Measurements from ENCODE around the gene LRRC75B.
"Not testable (repeated sequence)": the region's sequence is repeated elsewhere in the genome, so short reads cannot be mapped to it uniquely, and the experiment has no call there.

Gene LRRC75B

GRCh38 chr22:24621244-24621643 is 28.4 kb upstream of the LRRC75B start:
- H2BK5ac ChIP-seq (ENCODE audit: low read length); H2BK120ac ChIP-seq (ENCODE audit: low read depth, low read length): not testable (repeated sequence)
- WGBS (ENCODE audit: extremely low coverage, insufficient coverage, low lambda C conversion rate), result no CpG with 5 or more reads among the region's 5 CpGs

GRCh38 chr22:24614794-24615193 is 21.9 kb upstream of the LRRC75B start:
- no CpG with 5 or more reads among the region's 15 CpGs for WGBS (ENCODE audit: extremely low coverage, insufficient coverage, low lambda C conversion rate)
- not testable (repeated sequence) for H3K36me3 ChIP-seq (ENCODE audit: control insufficient read depth, insufficient read depth, low read length)
- peak; percentile 52 for DNase-seq

More at GRCh38 chr22:24621244-24621643, 28.4 kb upstream of the LRRC75B start:
- not testable (repeated sequence) for H3K27me3 ChIP-seq (ENCODE audit: insufficient read depth, low read length, poor library complexity); H3K27ac ChIP-seq (ENCODE audit: low read depth, low read length); H4K5ac ChIP-seq (ENCODE audit: low read length); DNase-seq; H2BK15ac ChIP-seq (replicated peaks; ENCODE audit: low read depth); H3K4me1 ChIP-seq (ENCODE audit: control insufficient read depth, low read depth, low read length); H3K36me3 ChIP-seq (ENCODE audit: control insufficient read depth, insufficient read depth, low read length); H3K9ac ChIP-seq (ENCODE audit: low read length); H3K18ac ChIP-seq (ENCODE audit: low read length); H3K79me1 ChIP-seq (ENCODE audit: low read length); H3K79me2 ChIP-seq (ENCODE audit: control insufficient read depth, insufficient read depth, low read length); H2AK5ac ChIP-seq (ENCODE audit: low read length); H3K4me2 ChIP-seq (ENCODE audit: low read length); H3K23ac ChIP-seq (ENCODE audit: low read length); H4K8ac ChIP-seq (ENCODE audit: low read depth, low read length); H3K56ac ChIP-seq (ENCODE audit: low read length); H3K4me3 ChIP-seq (ENCODE audit: low read length); H3K4ac ChIP-seq (ENCODE audit: low read depth, low read length)

GRCh38 chr22:24609888-24610287 is 17.0 kb upstream of the LRRC75B start:
- not testable (repeated sequence) for H4K5ac ChIP-seq (ENCODE audit: low read length); H3K27me3 ChIP-seq (ENCODE audit: insufficient read depth, low read length, poor library complexity); DNase-seq; H2AK5ac ChIP-seq (ENCODE audit: low read length); H3K4me1 ChIP-seq (ENCODE audit: control insufficient read depth, low read depth, low read length); H3K23ac ChIP-seq (ENCODE audit: low read length); H3K4me2 ChIP-seq (ENCODE audit: low read length); H3K27ac ChIP-seq (ENCODE audit: low read depth, low read length); H3K79me2 ChIP-seq (ENCODE audit: control insufficient read depth, insufficient read depth, low read length); H4K8ac ChIP-seq (ENCODE audit: low read depth, low read length); H3K4ac ChIP-seq (ENCODE audit: low read depth, low read length); H3K9ac ChIP-seq (ENCODE audit: low read length); H3K56ac ChIP-seq (ENCODE audit: low read length); H2BK120ac ChIP-seq (ENCODE audit: low read depth, low read length); H3K36me3 ChIP-seq (ENCODE audit: control insufficient read depth, insufficient read depth, low read length); H2BK5ac ChIP-seq (ENCODE audit: low read length); H2BK15ac ChIP-seq (replicated peaks; ENCODE audit: low read depth); H3K79me1 ChIP-seq (ENCODE audit: low read length); H3K18ac ChIP-seq (ENCODE audit: low read length); H3K4me3 ChIP-seq (ENCODE audit: low read length)
- WGBS (ENCODE audit: extremely low coverage, insufficient coverage, low lambda C conversion rate), result no CpG with 5 or more reads among the region's 3 CpGs

More at GRCh38 chr22:24614794-24615193, 21.9 kb upstream of the LRRC75B start:
- not testable (repeated sequence) for H3K79me2 ChIP-seq (ENCODE audit: control insufficient read depth, insufficient read depth, low read length); H3K79me1 ChIP-seq (ENCODE audit: low read length); H3K56ac ChIP-seq (ENCODE audit: low read length); H3K4ac ChIP-seq (ENCODE audit: low read depth, low read length); H3K4me1 ChIP-seq (ENCODE audit: control insufficient read depth, low read depth, low read length); H3K4me2 ChIP-seq (ENCODE audit: low read length); H3K9ac ChIP-seq (ENCODE audit: low read length); H3K27ac ChIP-seq (ENCODE audit: low read depth, low read length); H2BK120ac ChIP-seq (ENCODE audit: low read depth, low read length); H3K23ac ChIP-seq (ENCODE audit: low read length); H2BK5ac ChIP-seq (ENCODE audit: low read length); H4K8ac ChIP-seq (ENCODE audit: low read depth, low read length); H3K4me3 ChIP-seq (ENCODE audit: low read length); H3K18ac ChIP-seq (ENCODE audit: low read length); H4K5ac ChIP-seq (ENCODE audit: low read length); H2BK15ac ChIP-seq (replicated peaks; ENCODE audit: low read depth); H2AK5ac ChIP-seq (ENCODE audit: low read length); H3K27me3 ChIP-seq (ENCODE audit: insufficient read depth, low read length, poor library complexity)

- H3K4ac ChIP-seq (ENCODE audit: low read depth, low read length); DNase-seq; H2BK15ac ChIP-seq (replicated peaks; ENCODE audit: low read depth); H3K4me3 ChIP-seq (ENCODE audit: low read length); H3K36me3 ChIP-seq (ENCODE audit: control insufficient read depth, insufficient read depth, low read length); H3K9ac ChIP-seq (ENCODE audit: low read length); H2BK5ac ChIP-seq (ENCODE audit: low read length); H2BK120ac ChIP-seq (ENCODE audit: low read depth, low read length); H3K4me1 ChIP-seq (ENCODE audit: control insufficient read depth, low read depth, low read length); H3K18ac ChIP-seq (ENCODE audit: low read length); H3K79me2 ChIP-seq (ENCODE audit: control insufficient read depth, insufficient read depth, low read length); H2AK5ac ChIP-seq (ENCODE audit: low read length); H3K23ac ChIP-seq (ENCODE audit: low read length); H3K27ac ChIP-seq (ENCODE audit: low read depth, low read length); H4K5ac ChIP-seq (ENCODE audit: low read length); H3K4me2 ChIP-seq (ENCODE audit: low read length); H4K8ac ChIP-seq (ENCODE audit: low read depth, low read length); H3K56ac ChIP-seq (ENCODE audit: low read length); H3K79me1 ChIP-seq (ENCODE audit: low read length); H3K27me3 ChIP-seq (ENCODE audit: insufficient read depth, low read length, poor library complexity): not testable (repeated sequence)
- WGBS (ENCODE audit: extremely low coverage, insufficient coverage, low lambda C conversion rate), result no CpG with 5 or more reads among the region's 6 CpGs
These were observed 15.5 kb upstream of the LRRC75B start for GRCh38 chr22:24608327-24608726.

GRCh38 chr22:24607429-24607983 is 14.6 kb upstream of the LRRC75B start:
- not testable (repeated sequence) for H2AK5ac ChIP-seq (ENCODE audit: low read length); H3K18ac ChIP-seq (ENCODE audit: low read length); H3K4me2 ChIP-seq (ENCODE audit: low read length); H2BK15ac ChIP-seq (replicated peaks; ENCODE audit: low read depth); H3K56ac ChIP-seq (ENCODE audit: low read length); H3K27me3 ChIP-seq (ENCODE audit: insufficient read depth, low read length, poor library complexity); H3K4me3 ChIP-seq (ENCODE audit: low read length); H3K4ac ChIP-seq (ENCODE audit: low read depth, low read length); H3K36me3 ChIP-seq (ENCODE audit: control insufficient read depth, insufficient read depth, low read length); H2BK120ac ChIP-seq (ENCODE audit: low read depth, low read length); DNase-seq; H4K8ac ChIP-seq (ENCODE audit: low read depth, low read length); H3K9ac ChIP-seq (ENCODE audit: low read length); H3K79me2 ChIP-seq (ENCODE audit: control insufficient read depth, insufficient read depth, low read length); H3K4me1 ChIP-seq (ENCODE audit: control insufficient read depth, low read depth, low read length); H3K23ac ChIP-seq (ENCODE audit: low read length); H2BK5ac ChIP-seq (ENCODE audit: low read length); H3K27ac ChIP-seq (ENCODE audit: low read depth, low read length); H4K5ac ChIP-seq (ENCODE audit: low read length); H3K79me1 ChIP-seq (ENCODE audit: low read length)
- no CpG with 5 or more reads among the region's 18 CpGs for WGBS (ENCODE audit: extremely low coverage, insufficient coverage, low lambda C conversion rate)

DNA sequence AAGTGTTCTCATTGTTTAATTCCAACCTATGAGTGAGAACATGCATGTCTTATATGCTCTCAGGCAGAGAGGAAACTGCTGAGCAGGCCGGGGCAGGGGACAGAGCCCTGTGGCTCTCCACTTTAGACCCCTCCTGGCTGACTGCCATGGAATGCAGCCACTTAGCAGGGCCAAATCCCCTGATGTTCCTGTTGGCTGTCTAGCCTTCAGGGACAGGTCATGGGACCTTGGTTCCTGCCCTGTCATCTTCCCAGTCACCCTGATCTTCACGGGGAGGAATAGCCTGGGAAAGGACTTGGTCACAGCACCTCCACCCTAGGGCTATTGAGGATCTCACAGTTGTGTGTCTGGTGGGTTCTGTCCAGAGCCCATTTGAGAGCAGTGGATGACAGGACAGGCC is 13.5 kb upstream of the LRRC75B start:
- DNase-seq, result peak; percentile 53
- H2BK120ac ChIP-seq (ENCODE audit: low read depth, low read length); H3K79me2 ChIP-seq (ENCODE audit: control insufficient read depth, insufficient read depth, low read length); H3K18ac ChIP-seq (ENCODE audit: low read length); H3K36me3 ChIP-seq (ENCODE audit: control insufficient read depth, insufficient read depth, low read length); H3K27ac ChIP-seq (ENCODE audit: low read depth, low read length); H4K5ac ChIP-seq (ENCODE audit: low read length); H3K4me1 ChIP-seq (ENCODE audit: control insufficient read depth, low read depth, low read length); H3K23ac ChIP-seq (ENCODE audit: low read length); H3K79me1 ChIP-seq (ENCODE audit: low read length); H3K56ac ChIP-seq (ENCODE audit: low read length); H2AK5ac ChIP-seq (ENCODE audit: low read length); H3K9ac ChIP-seq (ENCODE audit: low read length); H3K4ac ChIP-seq (ENCODE audit: low read depth, low read length); H2BK5ac ChIP-seq (ENCODE audit: low read length); H2BK15ac ChIP-seq (replicated peaks; ENCODE audit: low read depth); H3K27me3 ChIP-seq (ENCODE audit: insufficient read depth, low read length, poor library complexity); H3K4me2 ChIP-seq (ENCODE audit: low read length); H3K4me3 ChIP-seq (ENCODE audit: low read length); H4K8ac ChIP-seq (ENCODE audit: low read depth, low read length): not testable (repeated sequence)
- no CpG with 5 or more reads among the region's 2 CpGs for WGBS (ENCODE audit: extremely low coverage, insufficient coverage, low lambda C conversion rate)
